ENCODE data around the gene ZC3HAV1L.
"Not testable (repeated sequence)": the region's sequence is repeated elsewhere in the genome, so short reads cannot be mapped to it uniquely, and the experiment has no call there.

Gene ZC3HAV1L

GRCh38 chr7:139035586-139036353, at the start of gene ZC3HAV1L:
TSS of gene ZC3HAV1L (minus strand) at chr7:139036042. CDS start at chr7:139036017, 25 bp downstream.
- no peak for DNase-seq (ENCODE audit: low spot score)

GRCh38 chr7:139084709-139085108, 48.9 kb upstream of the ZC3HAV1L start:
- DNase-seq (ENCODE audit: low spot score): no peak

- DNase-seq (ENCODE audit: low spot score): no peak
Observed at GRCh38 chr7:139081584-139081983, 45.7 kb upstream of the ZC3HAV1L start.

- DNase-seq (ENCODE audit: low spot score): no peak
Observed at GRCh38 chr7:139080905-139081304, 45.1 kb upstream of the ZC3HAV1L start.

- no peak for DNase-seq (ENCODE audit: low spot score)
Observed at GRCh38 chr7:139079861-139080260, 44.0 kb upstream of the ZC3HAV1L start.

GRCh38 chr7:139078911-139079310, 43.1 kb upstream of the ZC3HAV1L start:
- no peak for DNase-seq (ENCODE audit: low spot score)

- DNase-seq (ENCODE audit: low spot score): no peak
Observed at GRCh38 chr7:139078399-139078798, 42.6 kb upstream of the ZC3HAV1L start.

GRCh38 chr7:139077706-139078105, 41.9 kb upstream of the ZC3HAV1L start:
- not testable (repeated sequence) for DNase-seq (ENCODE audit: low spot score)

GRCh38 chr7:139075871-139076686, 40.2 kb upstream of the ZC3HAV1L start:
- DNase-seq (ENCODE audit: low spot score): no peak

GRCh38 chr7:139075031-139075652, 39.3 kb upstream of the ZC3HAV1L start:
- peak; percentile 82 for DNase-seq (ENCODE audit: low spot score)

- no peak for DNase-seq (ENCODE audit: low spot score)
Observed at GRCh38 chr7:139072796-139073195, 37.0 kb upstream of the ZC3HAV1L start.

- DNase-seq (ENCODE audit: low spot score): no peak
Observed at GRCh38 chr7:139071680-139072079, 35.8 kb upstream of the ZC3HAV1L start.

- no peak for DNase-seq (ENCODE audit: low spot score)
Observed at GRCh38 chr7:139068544-139069399, 32.9 kb upstream of the ZC3HAV1L start.

GRCh38 chr7:139066315-139066714, 30.5 kb upstream of the ZC3HAV1L start:
- DNase-seq (ENCODE audit: low spot score): no peak

- DNase-seq (ENCODE audit: low spot score): no peak
Observed at GRCh38 chr7:139065323-139065722, 29.5 kb upstream of the ZC3HAV1L start.

- no peak for DNase-seq (ENCODE audit: low spot score)
Observed at GRCh38 chr7:139061416-139061815, 25.6 kb upstream of the ZC3HAV1L start.

GRCh38 chr7:139060695-139061237, 24.9 kb upstream of the ZC3HAV1L start:
- no peak for DNase-seq (ENCODE audit: low spot score)

GRCh38 chr7:139059905-139060304, 24.1 kb upstream of the ZC3HAV1L start:
- DNase-seq (ENCODE audit: low spot score): no peak

GRCh38 chr7:139058943-139059342, 23.1 kb upstream of the ZC3HAV1L start:
- no peak for DNase-seq (ENCODE audit: low spot score)

GRCh38 chr7:139055674-139056073, 19.8 kb upstream of the ZC3HAV1L start:
- no peak for DNase-seq (ENCODE audit: low spot score)

- not testable (repeated sequence) for DNase-seq (ENCODE audit: low spot score)
Observed at GRCh38 chr7:139054656-139055055, 18.8 kb upstream of the ZC3HAV1L start.
